Measurements from ENCODE around the gene PIK3R4.

The PIK3R4 gene

GRCh38 chr3:130692455-130692854, 54.2 kb downstream of the PIK3R4 start:
- no peak overlapping the region for H3K4me3 Mint-ChIP-seq
- H3K36me3 Mint-ChIP-seq (ENCODE audit: low read depth) = peaks cover 72% of the 10 kb centered on the region
- no peaks in the 10 kb centered on the region for H3K9me3 Mint-ChIP-seq
- intact Hi-C loops (cut with micrococcal nuclease) = no loop called here
- H3K27me3 Mint-ChIP-seq = no peaks in the 10 kb centered on the region
- no peak overlapping the region for H3K27ac Mint-ChIP-seq
- no peaks in the 10 kb centered on the region for H3K4me1 Mint-ChIP-seq (ENCODE audit: low read depth)

DNA sequence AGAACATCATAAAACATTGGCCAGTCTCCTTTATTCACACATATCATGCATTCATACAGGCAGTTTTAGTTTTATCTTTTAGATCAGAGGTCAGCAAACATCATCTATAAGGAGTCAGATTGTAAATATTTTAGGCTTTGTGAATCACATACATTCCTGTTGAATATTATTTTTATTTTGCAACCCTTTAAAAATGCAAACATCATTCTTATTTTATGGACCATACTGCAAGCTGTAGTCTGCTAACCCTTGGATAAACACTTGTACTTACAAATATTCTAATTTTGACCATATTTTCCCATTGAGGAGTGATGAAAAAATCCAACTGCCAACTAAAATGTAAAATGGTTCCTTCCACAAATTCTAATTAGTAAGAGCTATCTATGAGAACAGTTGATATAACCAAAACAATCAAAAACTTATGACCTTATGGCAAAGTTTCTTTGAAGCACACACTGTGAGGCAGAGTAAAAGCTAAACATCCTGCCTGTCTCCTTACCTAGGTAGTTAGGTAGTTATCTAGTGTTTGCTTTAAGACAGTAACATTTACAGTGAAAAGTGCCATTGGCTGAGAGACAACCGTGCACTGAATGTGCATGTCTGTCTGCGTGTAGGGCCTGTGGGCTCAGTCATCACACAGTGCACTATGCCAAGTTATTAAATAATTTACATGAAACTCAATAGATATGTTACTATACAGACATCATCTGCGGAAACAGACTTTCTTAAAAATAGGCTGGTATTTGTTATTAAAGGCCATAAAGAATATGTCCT, 57.7 kb downstream of the PIK3R4 start:
- Mint-ChIP-seq H3K27me3 (no peaks in the 10 kb centered on the region), H3K36me3 (ENCODE audit: low read depth) (peaks cover 77% of the 10 kb centered on the region), H3K4me3 (no peak overlapping the region), H3K4me1 (ENCODE audit: low read depth) (no peaks in the 10 kb centered on the region), H3K9me3 (no peaks in the 10 kb centered on the region), H3K27ac (no peak overlapping the region)
- intact Hi-C loops (cut with micrococcal nuclease) = no loop called here

- no peaks in the 10 kb centered on the region for H3K27me3 Mint-ChIP-seq
- intact Hi-C loops (cut with micrococcal nuclease) = no loop called here
- peaks cover 78% of the 10 kb centered on the region for H3K36me3 Mint-ChIP-seq (ENCODE audit: low read depth)
- H3K27ac Mint-ChIP-seq = no peak overlapping the region
- no peak overlapping the region for H3K4me3 Mint-ChIP-seq
- H3K9me3 Mint-ChIP-seq = no peaks in the 10 kb centered on the region
- H3K4me1 Mint-ChIP-seq (ENCODE audit: low read depth) = no peaks in the 10 kb centered on the region
Observed at GRCh38 chr3:130688015-130688688, 58.5 kb downstream of the PIK3R4 start.

DNA sequence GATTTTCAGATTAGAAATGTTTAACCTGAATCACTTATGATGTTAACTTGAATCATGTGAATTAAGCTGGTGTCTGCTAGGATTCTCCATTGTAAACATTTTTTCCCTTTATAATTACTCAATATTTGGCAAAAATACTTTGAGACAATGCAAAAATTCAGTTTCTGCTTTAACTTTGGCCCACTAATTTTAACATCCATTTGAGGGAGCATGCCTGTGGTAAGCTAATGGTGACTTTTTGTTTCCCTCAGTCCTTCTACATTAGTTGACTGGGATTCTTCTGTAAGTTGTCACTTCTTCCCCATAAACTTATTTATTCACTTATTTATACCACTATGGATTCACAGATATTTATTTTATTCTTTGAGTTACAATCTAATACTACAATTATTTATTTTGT, 59.3 kb downstream of the PIK3R4 start:
- H3K27ac Mint-ChIP-seq = no peak overlapping the region
- no peaks in the 10 kb centered on the region for H3K9me3 Mint-ChIP-seq
- H3K27me3 Mint-ChIP-seq = no peaks in the 10 kb centered on the region
- no peaks in the 10 kb centered on the region for H3K4me1 Mint-ChIP-seq (ENCODE audit: low read depth)
- H3K36me3 Mint-ChIP-seq (ENCODE audit: low read depth) = peaks cover 77% of the 10 kb centered on the region
- intact Hi-C loops (cut with micrococcal nuclease) = no loop called here
- no peak overlapping the region for H3K4me3 Mint-ChIP-seq

- peaks cover 78% of the 10 kb centered on the region for H3K36me3 Mint-ChIP-seq (ENCODE audit: low read depth)
- intact Hi-C loops (cut with micrococcal nuclease) = no loop called here
- H3K9me3 Mint-ChIP-seq = no peaks in the 10 kb centered on the region
Observed at GRCh38 chr3:130686833-130687232, 59.8 kb downstream of the PIK3R4 start.

GRCh38 chr3:130682131-130682530, 64.5 kb downstream of the PIK3R4 start:
- Mint-ChIP-seq H3K4me3 (no peak overlapping the region), H3K36me3 (ENCODE audit: low read depth) (peaks cover 62% of the 10 kb centered on the region), H3K27me3 (no peaks in the 10 kb centered on the region), H3K27ac (no peak overlapping the region), H3K9me3 (no peaks in the 10 kb centered on the region), H3K4me1 (ENCODE audit: low read depth) (no peaks in the 10 kb centered on the region)
- intact Hi-C loops (cut with micrococcal nuclease) = no loop called here

More at GRCh38 chr3:130686833-130687232, 59.8 kb downstream of the PIK3R4 start:
- no peak overlapping the region for H3K4me3 Mint-ChIP-seq
- H3K27me3 Mint-ChIP-seq = no peaks in the 10 kb centered on the region
- H3K27ac Mint-ChIP-seq = no peak overlapping the region
- H3K4me1 Mint-ChIP-seq (ENCODE audit: low read depth) = no peaks in the 10 kb centered on the region

DNA sequence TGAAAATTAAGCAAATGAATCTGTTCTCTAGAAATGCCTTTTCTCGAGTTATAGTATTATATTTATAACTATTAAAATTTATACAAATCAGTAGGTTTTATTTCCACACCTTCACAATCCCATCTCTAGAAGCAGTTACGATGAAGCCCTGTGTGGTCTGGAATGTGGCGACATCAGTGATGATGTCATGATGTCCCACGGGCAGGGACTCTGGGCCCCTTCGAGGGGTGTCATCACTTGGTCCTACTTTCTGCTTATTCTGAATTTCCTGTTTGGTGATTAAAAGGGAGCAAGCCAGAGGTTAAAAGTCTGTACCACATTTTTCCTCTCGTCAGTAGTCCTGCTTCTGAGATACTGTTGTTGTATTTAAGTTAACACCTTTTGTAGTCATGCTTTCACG, 67.4 kb downstream of the PIK3R4 start:
- H3K4me1 Mint-ChIP-seq (ENCODE audit: low read depth) = no peaks in the 10 kb centered on the region
- H3K36me3 Mint-ChIP-seq (ENCODE audit: low read depth) = peaks cover 65% of the 10 kb centered on the region
- H3K27me3 Mint-ChIP-seq = no peaks in the 10 kb centered on the region
- intact Hi-C loops (cut with micrococcal nuclease) = no loop called here
- H3K9me3 Mint-ChIP-seq = no peaks in the 10 kb centered on the region
- H3K27ac Mint-ChIP-seq = no peak overlapping the region
- no peak overlapping the region for H3K4me3 Mint-ChIP-seq

- intact Hi-C loops (cut with micrococcal nuclease) = no loop called here
- Mint-ChIP-seq H3K27me3 (no peaks in the 10 kb centered on the region), H3K9me3 (no peaks in the 10 kb centered on the region), H3K4me1 (ENCODE audit: low read depth) (no peaks in the 10 kb centered on the region), H3K27ac (no peak overlapping the region), H3K36me3 (ENCODE audit: low read depth) (peaks cover 55% of the 10 kb centered on the region), H3K4me3 (no peak overlapping the region)
Observed at GRCh38 chr3:130677343-130677742, 69.3 kb downstream of the PIK3R4 start.

DNA sequence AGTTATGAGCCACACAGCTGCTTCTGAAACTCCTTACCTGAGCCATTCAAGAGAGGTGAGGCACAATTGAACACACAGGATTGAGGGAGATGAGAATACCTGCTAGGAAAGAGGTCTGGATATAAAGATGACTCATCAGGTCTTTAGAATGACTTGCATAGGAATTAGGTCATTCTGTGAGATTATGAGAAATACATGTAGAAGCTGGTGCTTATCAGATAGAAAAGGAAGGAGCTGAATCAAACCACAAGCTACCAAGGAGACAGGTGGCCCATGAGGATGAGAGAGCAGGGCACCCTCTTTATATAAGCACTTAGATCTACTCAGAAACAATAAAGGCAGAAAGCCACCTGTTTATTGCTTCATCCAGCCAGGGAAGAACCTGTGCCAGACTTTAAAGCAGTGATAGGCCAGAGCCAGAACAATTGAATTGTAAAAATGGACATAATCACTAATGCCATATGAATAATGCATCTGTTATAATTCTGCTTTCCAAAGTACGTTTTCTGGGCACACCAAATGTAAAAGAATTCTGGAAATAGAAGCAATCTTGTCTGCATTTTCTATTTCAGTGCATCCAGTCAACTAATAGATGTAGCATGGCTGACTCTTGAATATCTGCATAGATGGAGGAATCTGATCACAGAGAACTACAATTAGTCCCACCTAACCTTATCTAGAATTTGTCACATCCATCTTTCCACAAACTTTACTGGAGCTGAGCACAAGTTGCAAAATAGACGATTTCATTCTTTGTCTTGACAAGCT, 74.9 kb downstream of the PIK3R4 start:
- Mint-ChIP-seq H3K4me1 (ENCODE audit: low read depth) (no peaks in the 10 kb centered on the region), H3K27ac (no peak overlapping the region), H3K36me3 (ENCODE audit: low read depth) (peaks cover 48% of the 10 kb centered on the region), H3K4me3 (no peak overlapping the region), H3K9me3 (no peaks in the 10 kb centered on the region), H3K27me3 (no peaks in the 10 kb centered on the region)
- intact Hi-C loops (cut with micrococcal nuclease) = no loop called here

DNA sequence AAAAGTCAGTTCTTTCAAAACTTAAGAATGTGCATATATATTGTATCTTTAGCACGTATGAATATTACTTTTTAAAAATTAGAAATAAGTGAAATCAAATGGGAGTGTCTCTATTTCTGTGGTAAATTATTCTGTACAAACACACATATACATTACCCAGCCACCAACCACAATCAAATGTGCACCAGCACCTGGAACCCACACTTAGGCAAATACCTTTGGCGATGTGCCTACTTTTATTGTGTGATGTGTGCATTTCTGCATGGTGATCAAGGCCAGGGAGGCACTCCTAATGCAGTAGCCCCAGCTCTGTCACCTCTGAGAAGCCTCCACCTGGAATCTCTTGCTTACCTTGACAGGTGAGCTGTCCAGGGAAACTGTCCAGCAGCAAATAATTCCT, 76.9 kb downstream of the PIK3R4 start:
- Mint-ChIP-seq H3K27ac (no peak overlapping the region), H3K4me1 (ENCODE audit: low read depth) (no peaks in the 10 kb centered on the region), H3K27me3 (no peaks in the 10 kb centered on the region), H3K4me3 (no peak overlapping the region), H3K36me3 (ENCODE audit: low read depth) (peaks cover 43% of the 10 kb centered on the region), H3K9me3 (no peaks in the 10 kb centered on the region)
- intact Hi-C loops (cut with micrococcal nuclease) = no loop called here

- H3K27me3 Mint-ChIP-seq = no peaks in the 10 kb centered on the region
- H3K36me3 Mint-ChIP-seq (ENCODE audit: low read depth) = peaks cover 12% of the 10 kb centered on the region
- H3K9me3 Mint-ChIP-seq = no peaks in the 10 kb centered on the region
- H3K4me1 Mint-ChIP-seq (ENCODE audit: low read depth) = no peaks in the 10 kb centered on the region
- H3K4me3 Mint-ChIP-seq = no peak overlapping the region
- no peak overlapping the region for H3K27ac Mint-ChIP-seq
- intact Hi-C loops (cut with micrococcal nuclease) = no loop called here
Observed at GRCh38 chr3:130663092-130663491, 83.5 kb downstream of the PIK3R4 start.

- H3K4me1 Mint-ChIP-seq (ENCODE audit: low read depth) = no peaks in the 10 kb centered on the region
- H3K27me3 Mint-ChIP-seq = no peaks in the 10 kb centered on the region
- intact Hi-C loops (cut with micrococcal nuclease) = no loop called here
- no peaks in the 10 kb centered on the region for H3K9me3 Mint-ChIP-seq
- H3K27ac Mint-ChIP-seq = no peak overlapping the region
- H3K36me3 Mint-ChIP-seq (ENCODE audit: low read depth) = peaks cover 12% of the 10 kb centered on the region
- H3K4me3 Mint-ChIP-seq = no peak overlapping the region
Observed at GRCh38 chr3:130662501-130662996, 84.1 kb downstream of the PIK3R4 start.

GRCh38 chr3:130661140-130661891, 85.3 kb downstream of the PIK3R4 start:
- intact Hi-C loops (cut with micrococcal nuclease) = no loop called here
- H3K27ac Mint-ChIP-seq = no peak overlapping the region
- no peaks in the 10 kb centered on the region for H3K4me1 Mint-ChIP-seq (ENCODE audit: low read depth)
- H3K27me3 Mint-ChIP-seq = no peaks in the 10 kb centered on the region
- no peak overlapping the region for H3K4me3 Mint-ChIP-seq
- H3K9me3 Mint-ChIP-seq = no peaks in the 10 kb centered on the region
- H3K36me3 Mint-ChIP-seq (ENCODE audit: low read depth) = peaks cover 12% of the 10 kb centered on the region

Measured in dendritic cell treated with granulocyte-macrophage colony-stimulating factor and Interleukin-4, amounts not matched to agents 40 ng/mL and 50 ng/mL, for 4 days (primary cell).